NCI-H2081 (cell line): ENCODE data around the gene HDAC6.

Experiments used
- DNase-seq, 2 experiments: peaks; one replicate each; lab custom pipeline; 2025; lab: John Stamatoyannopoulos, UW

The HDAC6 gene

GRCh38 chrX:48801280-48802088 is at the start of gene HDAC6:
Gene HDAC6 (plus strand): TSS chrX:48802067. CDS start chrX:48802693, 626 bp downstream.
- peak; percentile 97 to 98 for DNase-seq

GRCh38 chrX:48752498-48752897 is 49.4 kb upstream of the HDAC6 start:
- no peak for DNase-seq

- DNase-seq: no peak
Measured at GRCh38 chrX:48753708-48754228, 48.1 kb upstream of the HDAC6 start.

- no peak for DNase-seq
Measured at GRCh38 chrX:48754238-48754637, 47.6 kb upstream of the HDAC6 start.

- DNase-seq: peak; percentile 62 to 65
Measured at GRCh38 chrX:48761674-48762471, 40.0 kb upstream of the HDAC6 start, which contains the start of gene GLOD5. Gene GLOD5 (plus strand): TSS chrX:48761747. CDS start chrX:48761791, 44 bp downstream.

- no peak for DNase-seq
Measured at GRCh38 chrX:48769230-48769629, 32.6 kb upstream of the HDAC6 start.

- DNase-seq: no peak
Measured at GRCh38 chrX:48770296-48770695, 31.6 kb upstream of the HDAC6 start.

GRCh38 chrX:48772602-48773001 is 29.3 kb upstream of the HDAC6 start:
- DNase-seq: no peak

- no peak for DNase-seq
Measured at GRCh38 chrX:48776818-48777439, 24.9 kb upstream of the HDAC6 start.

GRCh38 chrX:48779399-48779798 is 22.5 kb upstream of the HDAC6 start:
- DNase-seq: no peak

GRCh38 chrX:48781705-48782104 is 20.2 kb upstream of the HDAC6 start:
- DNase-seq: no peak

GRCh38 chrX:48782216-48782615 is 19.7 kb upstream of the HDAC6 start:
- no peak for DNase-seq

GRCh38 chrX:48782795-48783194 is 19.1 kb upstream of the HDAC6 start:
- no peak for DNase-seq

- DNase-seq: no peak
Measured at GRCh38 chrX:48784726-48785125, 17.1 kb upstream of the HDAC6 start.

- no peak for DNase-seq
Measured at GRCh38 chrX:48785186-48785539, 16.7 kb upstream of the HDAC6 start.

GRCh38 chrX:48785540-48786214 is 16.2 kb upstream of the HDAC6 start:
- DNase-seq: no peak

- DNase-seq: no peak
Measured at GRCh38 chrX:48786341-48786800, 15.5 kb upstream of the HDAC6 start, which contains the start of gene GATA1. Gene GATA1 (plus strand): TSS chrX:48786590. CDS start chrX:48791110, 4,520 bp downstream.

GRCh38 chrX:48786825-48787504 is 14.9 kb upstream of the HDAC6 start:
- no peak for DNase-seq

GRCh38 chrX:48787505-48788443 is 14.1 kb upstream of the HDAC6 start:
- no peak for DNase-seq
